Spleen (tissue), 7 donors: ENCODE measurements around the gene TMSB15C.

Experiments used
- POLR2A ChIP-seq, 3 donors: fragments of 450-650 bp; IDR thresholded peaks; one replicate each; pipeline ENCODE4 v1.5.1; 2017; ENCODE audit warnings: antibody characterized with exemption in 3 of 3, mild to moderate bottlenecking in 1 of 3
- POLR2AphosphoS5 ChIP-seq, 3 donors: sonication (generic); formaldehyde crosslinking; IDR thresholded peaks; one replicate each; pipeline ENCODE4 v1.5.1; 2017; ENCODE audit warnings: antibody characterized with exemption in 3 of 3
- TF ChIP-seq, protein P1 (sequence below), 11 experiments: fragments of 200-600 bp in 7 of 11; fragments of 450-650 bp in 4 of 11; sonication (generic) in 4 of 11; IDR thresholded peaks in 8 of 11; conservative IDR thresholded peaks in 3 of 11; 1 replicate in 7 of 11; 2 replicates in 4 of 11; pipeline versions ENCODE4 v1.4.0 to v1.8.0; 2016 to 2021; ENCODE audit warnings: antibody characterized with exemption in 11 of 11, inconsistent platforms in 4 of 11, mild to moderate bottlenecking in 1 of 11
- donor health status: DM: no; HTN: no; CAD: no; lungs with moderate emphysema.
- donor health status: DM: no; HTN: no; CAD: no.
- donor health status: DM: no; HTN: no; CAD: no.

DNA sequence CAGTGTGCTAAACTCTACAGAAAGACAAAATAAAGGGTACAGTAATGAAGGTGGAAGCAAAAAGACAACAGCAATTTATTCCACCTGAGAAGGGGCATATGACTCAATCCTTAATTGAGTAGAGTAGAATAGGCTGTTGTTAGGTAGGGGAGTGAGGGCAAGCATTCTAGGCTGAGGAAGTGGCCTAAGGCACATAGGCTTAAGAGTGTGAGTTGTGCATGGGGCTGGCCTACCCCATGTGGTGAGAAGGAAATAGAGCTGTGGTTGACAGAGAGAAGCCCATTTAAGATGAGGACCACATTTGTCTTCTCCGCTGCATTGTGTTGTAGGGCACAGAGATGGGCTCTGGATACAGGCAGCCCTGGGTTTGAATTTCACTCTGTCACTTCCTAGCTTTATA is 32.9 kb upstream of the TMSB15C start:
- TF ChIP-seq, protein P1, sequence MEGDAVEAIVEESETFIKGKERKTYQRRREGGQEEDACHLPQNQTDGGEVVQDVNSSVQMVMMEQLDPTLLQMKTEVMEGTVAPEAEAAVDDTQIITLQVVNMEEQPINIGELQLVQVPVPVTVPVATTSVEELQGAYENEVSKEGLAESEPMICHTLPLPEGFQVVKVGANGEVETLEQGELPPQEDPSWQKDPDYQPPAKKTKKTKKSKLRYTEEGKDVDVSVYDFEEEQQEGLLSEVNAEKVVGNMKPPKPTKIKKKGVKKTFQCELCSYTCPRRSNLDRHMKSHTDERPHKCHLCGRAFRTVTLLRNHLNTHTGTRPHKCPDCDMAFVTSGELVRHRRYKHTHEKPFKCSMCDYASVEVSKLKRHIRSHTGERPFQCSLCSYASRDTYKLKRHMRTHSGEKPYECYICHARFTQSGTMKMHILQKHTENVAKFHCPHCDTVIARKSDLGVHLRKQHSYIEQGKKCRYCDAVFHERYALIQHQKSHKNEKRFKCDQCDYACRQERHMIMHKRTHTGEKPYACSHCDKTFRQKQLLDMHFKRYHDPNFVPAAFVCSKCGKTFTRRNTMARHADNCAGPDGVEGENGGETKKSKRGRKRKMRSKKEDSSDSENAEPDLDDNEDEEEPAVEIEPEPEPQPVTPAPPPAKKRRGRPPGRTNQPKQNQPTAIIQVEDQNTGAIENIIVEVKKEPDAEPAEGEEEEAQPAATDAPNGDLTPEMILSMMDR (IDR thresholded peaks at IDR 0.05 in 8 of 11, conservative IDR thresholded peaks at IDR 0.05 in 3 of 11) = no peak
- TF ChIP-seq POLR2AphosphoS5 (IDR thresholded peaks at IDR 0.05) (no peak), POLR2A (IDR thresholded peaks at IDR 0.05) (no peak)
